ENCODE results near the gene SCP2. TPM values are rescaled to one million over a fixed set of nuclear protein-coding genes. Genes with fewer than 3 reads are reported as not detected.

Gene SCP2
- polyA plus RNA-seq, 2 of the 4 experiments (the other 2 are of a cell fraction), result 79.0 to 124 TPM

GRCh38 chr1:53057127-53057526 is 130.1 kb downstream of the SCP2 start:
- ATAC-seq (no peak), FAIRE-seq (no peak), DNase-seq (ENCODE audit: low read depth in 1 of 2, low spot score in 1 of 2) (no peak)
- H3K4me3 ChIP-seq, result no peak overlapping the region
- no peaks in the 10 kb centered on the region for H3K9me3 ChIP-seq
- POLR2A ChIA-PET, result no interaction called here
- no peaks in the 10 kb centered on the region for H3K4me1 ChIP-seq
- no peak for TF ChIP-seq E2F6 (IDR thresholded peaks at IDR 0.05; ENCODE audit: borderline replicate concordance, low read depth)
- TF ChIP-seq HES2 (IDR thresholded peaks at IDR 0.05), result no peak
- no peak for TF ChIP-seq BHLHE40 (IDR thresholded peaks at IDR 0.05; ENCODE audit: low read depth, low read length)
- TF ChIP-seq, protein P1, sequence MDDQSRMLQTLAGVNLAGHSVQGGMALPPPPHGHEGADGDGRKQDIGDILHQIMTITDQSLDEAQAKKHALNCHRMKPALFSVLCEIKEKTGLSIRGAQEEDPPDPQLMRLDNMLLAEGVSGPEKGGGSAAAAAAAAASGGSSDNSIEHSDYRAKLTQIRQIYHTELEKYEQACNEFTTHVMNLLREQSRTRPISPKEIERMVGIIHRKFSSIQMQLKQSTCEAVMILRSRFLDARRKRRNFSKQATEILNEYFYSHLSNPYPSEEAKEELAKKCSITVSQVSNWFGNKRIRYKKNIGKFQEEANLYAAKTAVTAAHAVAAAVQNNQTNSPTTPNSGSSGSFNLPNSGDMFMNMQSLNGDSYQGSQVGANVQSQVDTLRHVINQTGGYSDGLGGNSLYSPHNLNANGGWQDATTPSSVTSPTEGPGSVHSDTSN (IDR thresholded peaks at IDR 0.05), result no peak
- TF ChIP-seq RAD21 (conservative IDR thresholded peaks at IDR 0.05 in 1 of 2, IDR thresholded peaks at IDR 0.05 in 1 of 2), result no peak
- TF ChIP-seq EP300 (IDR thresholded peaks at IDR 0.05), result no peak
- TF ChIP-seq, protein P2, sequence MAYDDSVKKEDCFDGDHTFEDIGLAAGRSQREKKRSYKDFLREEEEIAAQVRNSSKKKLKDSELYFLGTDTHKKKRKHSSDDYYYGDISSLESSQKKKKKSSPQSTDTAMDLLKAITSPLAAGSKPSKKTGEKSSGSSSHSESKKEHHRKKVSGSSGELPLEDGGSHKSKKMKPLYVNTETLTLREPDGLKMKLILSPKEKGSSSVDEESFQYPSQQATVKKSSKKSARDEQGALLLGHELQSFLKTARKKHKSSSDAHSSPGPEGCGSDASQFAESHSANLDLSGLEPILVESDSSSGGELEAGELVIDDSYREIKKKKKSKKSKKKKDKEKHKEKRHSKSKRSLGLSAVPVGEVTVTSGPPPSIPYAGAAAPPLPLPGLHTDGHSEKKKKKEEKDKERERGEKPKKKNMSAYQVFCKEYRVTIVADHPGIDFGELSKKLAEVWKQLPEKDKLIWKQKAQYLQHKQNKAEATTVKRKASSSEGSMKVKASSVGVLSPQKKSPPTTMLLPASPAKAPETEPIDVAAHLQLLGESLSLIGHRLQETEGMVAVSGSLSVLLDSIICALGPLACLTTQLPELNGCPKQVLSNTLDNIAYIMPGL (CRISPR knock-in tag; IDR thresholded peaks at IDR 0.05; ENCODE audit: borderline replicate concordance), result no peak
- TF ChIP-seq POLR2A (IDR thresholded peaks at IDR 0.05; ENCODE audit: low read length), result no peak
- TF ChIP-seq HDAC2 (IDR thresholded peaks at IDR 0.05), result no peak
- no peak overlapping the region for H3K4me2 ChIP-seq
- WGBS (ENCODE audit: missing lambda C conversion rate), result 91% methylated on average over 2 of the region's 2 CpGs
- H3K27ac ChIP-seq, result no peak overlapping the region
- CTCF ChIA-PET, result interaction anchor here (1.0 kb wide), 1 partner anchor 11 kb away, joined by 3 read pairs; no protein-coding TSS in a partner anchor

DNA sequence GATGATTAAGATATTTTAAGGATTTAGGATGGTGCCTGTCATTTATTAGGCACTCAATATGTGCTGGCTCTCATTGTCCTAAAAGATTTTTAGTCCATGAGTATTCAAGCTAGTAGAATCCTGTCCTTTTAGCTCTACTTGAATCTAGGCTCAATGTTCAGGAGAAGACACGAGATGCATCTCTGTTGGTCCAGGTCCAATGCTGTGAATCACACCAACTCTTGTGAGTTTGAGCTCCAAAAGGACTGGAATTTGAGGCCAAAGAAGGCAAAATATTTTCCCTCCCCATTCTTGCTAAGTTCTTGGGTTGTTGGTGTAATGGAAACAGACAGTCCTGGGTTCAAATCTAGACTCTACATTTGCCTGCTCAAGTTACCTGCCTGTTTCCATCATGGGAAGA is 133.5 kb downstream of the SCP2 start:
- POLR2A ChIA-PET, result no interaction called here
- CTCF ChIA-PET, result no interaction called here
- Histone ChIP-seq H3K27ac (no peak overlapping the region), H3K4me1 (no peaks in the 10 kb centered on the region), H3K4me2 (no peak overlapping the region), H3K9me3 (no peaks in the 10 kb centered on the region), H3K4me3 (no peak overlapping the region)
- FAIRE-seq (no peak), ATAC-seq (no peak), DNase-seq (ENCODE audit: low read depth in 1 of 2, low spot score in 1 of 2) (no peak)
- TF ChIP-seq, protein P1 (IDR thresholded peaks at IDR 0.05), result no peak
- TF ChIP-seq FOXS1 (CRISPR knock-in tag; IDR thresholded peaks at IDR 0.05) (no peak), GATA3 (IDR thresholded peaks at IDR 0.05; ENCODE audit: borderline replicate concordance) (no peak), NFE2L2 (conservative IDR thresholded peaks at IDR 0.05; ENCODE audit: low read length) (no peak), CHD4 (IDR thresholded peaks at IDR 0.05; ENCODE audit: borderline replicate concordance) (no peak), JUN (IDR thresholded peaks at IDR 0.05) (no peak), HEYL (CRISPR knock-in tag; IDR thresholded peaks at IDR 0.05) (no peak), EHMT2 (IDR thresholded peaks at IDR 0.05; ENCODE audit: low read depth) (no peak), RNF2 (IDR thresholded peaks at IDR 0.05; ENCODE audit: borderline replicate concordance, low read depth) (no peak), JUNB (IDR thresholded peaks at IDR 0.05) (no peak), HOXB13 (CRISPR knock-in tag; IDR thresholded peaks at IDR 0.05; ENCODE audit: low read depth) (no peak), HDAC2 (IDR thresholded peaks at IDR 0.05) (no peak)
- WGBS (ENCODE audit: missing lambda C conversion rate), result 73% methylated on average over 1 of the region's 1 CpG
